ENCODE data around the gene SEC61A2. TPM values are rescaled to one million over a fixed set of nuclear protein-coding genes. Genes with fewer than 3 reads are reported as not detected.
A peak's percentile ranks its signal among the peaks of the same experiment; 100 is the strongest.

SEC61A2 gene
- polyA plus RNA-seq, 1 donor from 2014 or later: 75.4 TPM

GRCh38 chr10:12194752-12195271 is 65.3 kb downstream of the SEC61A2 start:
- TF ChIP-seq, protein P1, sequence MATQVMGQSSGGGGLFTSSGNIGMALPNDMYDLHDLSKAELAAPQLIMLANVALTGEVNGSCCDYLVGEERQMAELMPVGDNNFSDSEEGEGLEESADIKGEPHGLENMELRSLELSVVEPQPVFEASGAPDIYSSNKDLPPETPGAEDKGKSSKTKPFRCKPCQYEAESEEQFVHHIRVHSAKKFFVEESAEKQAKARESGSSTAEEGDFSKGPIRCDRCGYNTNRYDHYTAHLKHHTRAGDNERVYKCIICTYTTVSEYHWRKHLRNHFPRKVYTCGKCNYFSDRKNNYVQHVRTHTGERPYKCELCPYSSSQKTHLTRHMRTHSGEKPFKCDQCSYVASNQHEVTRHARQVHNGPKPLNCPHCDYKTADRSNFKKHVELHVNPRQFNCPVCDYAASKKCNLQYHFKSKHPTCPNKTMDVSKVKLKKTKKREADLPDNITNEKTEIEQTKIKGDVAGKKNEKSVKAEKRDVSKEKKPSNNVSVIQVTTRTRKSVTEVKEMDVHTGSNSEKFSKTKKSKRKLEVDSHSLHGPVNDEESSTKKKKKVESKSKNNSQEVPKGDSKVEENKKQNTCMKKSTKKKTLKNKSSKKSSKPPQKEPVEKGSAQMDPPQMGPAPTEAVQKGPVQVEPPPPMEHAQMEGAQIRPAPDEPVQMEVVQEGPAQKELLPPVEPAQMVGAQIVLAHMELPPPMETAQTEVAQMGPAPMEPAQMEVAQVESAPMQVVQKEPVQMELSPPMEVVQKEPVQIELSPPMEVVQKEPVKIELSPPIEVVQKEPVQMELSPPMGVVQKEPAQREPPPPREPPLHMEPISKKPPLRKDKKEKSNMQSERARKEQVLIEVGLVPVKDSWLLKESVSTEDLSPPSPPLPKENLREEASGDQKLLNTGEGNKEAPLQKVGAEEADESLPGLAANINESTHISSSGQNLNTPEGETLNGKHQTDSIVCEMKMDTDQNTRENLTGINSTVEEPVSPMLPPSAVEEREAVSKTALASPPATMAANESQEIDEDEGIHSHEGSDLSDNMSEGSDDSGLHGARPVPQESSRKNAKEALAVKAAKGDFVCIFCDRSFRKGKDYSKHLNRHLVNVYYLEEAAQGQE (IDR thresholded peaks at IDR 0.05; ENCODE audit: borderline replicate concordance): no peak
- no peak for TF ChIP-seq MXI1 (conservative IDR thresholded peaks at IDR 0.05; ENCODE audit: poor library complexity, severe bottlenecking)
- H3K27ac ChIP-seq (ENCODE audit: low read length): peak overlapping the region; percentile 74
- peak overlapping the region; percentile 80 for H3K9ac ChIP-seq (ENCODE audit: low read length)
- peak overlapping the region; percentile 88 for H3K4me2 ChIP-seq (ENCODE audit: low read length)
- peak overlapping the region; percentile 100 for H3K4me3 ChIP-seq (ENCODE audit: low read length)
- peaks cover 46% of the 10 kb centered on the region for H3K79me2 ChIP-seq (replicated peaks; ENCODE audit: insufficient read depth, low read length)
- no peaks in the 10 kb centered on the region for H3F3A ChIP-seq (ENCODE audit: insufficient read depth, low read length, poor library complexity, severe bottlenecking)
- peak overlapping the region; percentile 100 for H2AFZ ChIP-seq (ENCODE audit: low read depth, low read length)
- no peaks in the 10 kb centered on the region for H4K20me1 ChIP-seq (ENCODE audit: insufficient read depth)
- H3K9me3 ChIP-seq (ENCODE audit: low read length): no peaks in the 10 kb centered on the region
- H3K27me3 ChIP-seq (ENCODE audit: insufficient read depth, low read depth, low read length): no peaks in the 10 kb centered on the region
- H3K36me3 ChIP-seq (ENCODE audit: insufficient read depth, low read length): no peaks in the 10 kb centered on the region
- no peaks in the 10 kb centered on the region for H3K9me2 ChIP-seq (ENCODE audit: insufficient read depth, low read length)

DNA sequence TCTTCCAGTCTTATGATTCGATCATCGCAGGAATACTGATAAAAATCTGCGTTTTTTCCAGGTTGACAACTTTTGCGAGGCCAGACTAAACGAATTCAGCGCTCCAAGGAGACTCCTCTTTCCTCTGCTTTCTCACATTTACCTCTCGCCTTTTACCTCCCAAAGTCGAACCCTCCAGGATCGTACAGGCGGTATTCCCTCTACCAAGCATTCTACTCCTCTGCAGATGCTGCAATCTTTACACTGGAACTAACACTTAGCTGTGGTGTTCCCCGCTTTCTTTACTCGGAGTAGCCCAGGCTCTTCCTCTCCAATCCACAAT is 65.8 kb downstream of the SEC61A2 start:
- Histone ChIP-seq H3K9me3 (ENCODE audit: low read length) (no peaks in the 10 kb centered on the region), H3K9ac (ENCODE audit: low read length) (peak overlapping the region; percentile 80), H3F3A (ENCODE audit: insufficient read depth, low read length, poor library complexity, severe bottlenecking) (no peaks in the 10 kb centered on the region), H3K9me2 (ENCODE audit: insufficient read depth, low read length) (no peaks in the 10 kb centered on the region), H3K4me3 (ENCODE audit: low read length) (peak overlapping the region; percentile 100), H3K36me3 (ENCODE audit: insufficient read depth, low read length) (no peaks in the 10 kb centered on the region), H3K79me2 (replicated peaks; ENCODE audit: insufficient read depth, low read length) (peaks cover 46% of the 10 kb centered on the region), H4K20me1 (ENCODE audit: insufficient read depth) (no peaks in the 10 kb centered on the region), H3K27ac (ENCODE audit: low read length) (peak overlapping the region; percentile 74), H3K4me2 (ENCODE audit: low read length) (peak overlapping the region; percentile 88), H3K27me3 (ENCODE audit: insufficient read depth, low read depth, low read length) (no peaks in the 10 kb centered on the region), H2AFZ (ENCODE audit: low read depth, low read length) (peak overlapping the region; percentile 100)
- TF ChIP-seq, protein P1 (IDR thresholded peaks at IDR 0.05; ENCODE audit: borderline replicate concordance): no peak
- TF ChIP-seq, protein P2, sequence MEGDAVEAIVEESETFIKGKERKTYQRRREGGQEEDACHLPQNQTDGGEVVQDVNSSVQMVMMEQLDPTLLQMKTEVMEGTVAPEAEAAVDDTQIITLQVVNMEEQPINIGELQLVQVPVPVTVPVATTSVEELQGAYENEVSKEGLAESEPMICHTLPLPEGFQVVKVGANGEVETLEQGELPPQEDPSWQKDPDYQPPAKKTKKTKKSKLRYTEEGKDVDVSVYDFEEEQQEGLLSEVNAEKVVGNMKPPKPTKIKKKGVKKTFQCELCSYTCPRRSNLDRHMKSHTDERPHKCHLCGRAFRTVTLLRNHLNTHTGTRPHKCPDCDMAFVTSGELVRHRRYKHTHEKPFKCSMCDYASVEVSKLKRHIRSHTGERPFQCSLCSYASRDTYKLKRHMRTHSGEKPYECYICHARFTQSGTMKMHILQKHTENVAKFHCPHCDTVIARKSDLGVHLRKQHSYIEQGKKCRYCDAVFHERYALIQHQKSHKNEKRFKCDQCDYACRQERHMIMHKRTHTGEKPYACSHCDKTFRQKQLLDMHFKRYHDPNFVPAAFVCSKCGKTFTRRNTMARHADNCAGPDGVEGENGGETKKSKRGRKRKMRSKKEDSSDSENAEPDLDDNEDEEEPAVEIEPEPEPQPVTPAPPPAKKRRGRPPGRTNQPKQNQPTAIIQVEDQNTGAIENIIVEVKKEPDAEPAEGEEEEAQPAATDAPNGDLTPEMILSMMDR (IDR thresholded peaks at IDR 0.05; ENCODE audit: poor library complexity, severe bottlenecking): no peak
